Neural progenitor cell (in vitro differentiated cells): ENCODE data around the gene JAKMIP2.

Experiments
- CTCF ChIP-seq: fragments of 200-600 bp; sonication (generic); IDR thresholded peaks from 2 replicates; pipeline ENCODE4 v1.5.1; 2017; ENCODE audit warnings: antibody characterized with exemption, mild to moderate bottlenecking
- EZH2 ChIP-seq: fragments of 200-600 bp; sonication (generic); IDR thresholded peaks from 2 replicates; pipeline ENCODE4 v1.6.1; 2017; ENCODE audit warnings: antibody characterized with exemption, mild to moderate bottlenecking, moderate library complexity
- EZH2phosphoT487 ChIP-seq: fragments of 200-600 bp; sonication (generic); IDR thresholded peaks from 2 replicates; pipeline ENCODE4 v1.6.1; 2017; ENCODE audit warnings: antibody characterized with exemption

DNA sequence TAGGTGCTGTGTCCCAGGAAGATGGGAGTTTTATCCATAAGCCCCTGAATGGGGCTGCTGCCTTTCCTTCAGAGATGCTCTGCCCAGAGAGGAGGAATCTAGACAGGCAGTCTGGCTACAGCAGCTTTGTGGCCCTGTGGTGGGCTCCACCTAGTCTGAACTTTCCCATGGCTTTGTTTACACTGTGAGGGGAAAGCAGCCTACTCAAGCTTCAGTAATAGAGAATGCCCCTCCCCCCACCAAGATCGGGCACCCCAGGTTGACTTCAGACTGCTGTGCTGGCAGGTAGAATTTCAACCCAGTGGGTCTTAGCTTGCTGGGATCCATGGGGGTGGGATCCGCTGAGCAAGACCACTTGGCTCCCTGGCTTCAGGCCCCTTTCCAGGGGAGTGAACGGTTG lies 171.7 kb downstream of the JAKMIP2 start:
- no peak for TF ChIP-seq CTCF
- TF ChIP-seq EZH2, result no peak
- no peak for TF ChIP-seq EZH2phosphoT487
